Fibroblast of lung (primary cell): Measurements from ENCODE around the gene ANGPTL2. TPM values are rescaled to one million over a fixed set of nuclear protein-coding genes. Genes with fewer than 3 reads are reported as not detected.

Experiments used
- DNase-seq, 2 donors: peaks; one replicate each; pipeline versions ENCODE4 v3.0.0 to v3.0.0-alpha.2; 2010; ENCODE audit warnings: low read depth in 2 of 2
- H2AFZ ChIP-seq: 2 replicates; pipeline ENCODE4 v1.5.1; 2012; ENCODE audit warnings: low read length, control low read depth, inconsistent platforms
- H3K27ac ChIP-seq: 2 replicates; pipeline ENCODE4 v1.5.1; 2011; ENCODE audit warnings: low read length, control low read depth; ENCODE audit not compliant: insufficient read depth
- H3K27me3 ChIP-seq: 2 replicates; pipeline ENCODE4 v1.5.1; 2011; ENCODE audit warnings: mild to moderate bottlenecking, low read length; ENCODE audit not compliant: control insufficient read depth, insufficient read depth
- H3K36me3 ChIP-seq: 2 replicates; pipeline ENCODE4 v1.5.1; 2011; ENCODE audit warnings: low read length; ENCODE audit not compliant: control insufficient read depth, insufficient read depth
- H3K4me1 ChIP-seq: 2 replicates; pipeline ENCODE4 v1.5.1; 2011; ENCODE audit warnings: low read length; ENCODE audit not compliant: control insufficient read depth, insufficient read depth; ENCODE audit errors: extremely low read depth
- H3K4me2 ChIP-seq: 2 replicates; pipeline ENCODE4 v1.5.1; 2011; ENCODE audit warnings: low read length, control low read depth; ENCODE audit not compliant: insufficient read depth; ENCODE audit errors: extremely low read depth
- H3K4me3 ChIP-seq, 4 experiments: fragments of 200-600 bp in 1 of 4; sonication (generic) in 1 of 4; replicated peaks in 1 of 4; 2 replicates each; pipeline ENCODE4 v1.5.1; 2011 to 2016; ENCODE audit warnings: low read length in 4 of 4, low read depth in 3 of 4, mild to moderate bottlenecking in 3 of 4, control low read depth in 2 of 4, inconsistent platforms in 1 of 4, mixed read lengths in 1 of 4; ENCODE audit not compliant: insufficient read depth in 1 of 4; ENCODE audit errors: control extremely low read depth in 1 of 4
- H3K79me2 ChIP-seq: 2 replicates; pipeline ENCODE4 v1.5.1; 2012; ENCODE audit warnings: mild to moderate bottlenecking, low read length, inconsistent platforms; ENCODE audit not compliant: control insufficient read depth, insufficient read depth
- H3K9ac ChIP-seq: 2 replicates; pipeline ENCODE4 v1.5.1; 2011; ENCODE audit warnings: mild to moderate bottlenecking, low read length, control low read depth; ENCODE audit not compliant: insufficient read depth
- H3K9me3 ChIP-seq: 2 replicates; pipeline ENCODE4 v1.5.1; 2012; ENCODE audit warnings: low read depth, low read length; ENCODE audit not compliant: control insufficient read depth, insufficient read depth
- H4K20me1 ChIP-seq: 2 replicates; pipeline ENCODE4 v1.5.1; 2011; ENCODE audit warnings: low read length; ENCODE audit not compliant: control insufficient read depth, insufficient read depth; ENCODE audit errors: extremely low read depth
- EZH2 ChIP-seq: IDR thresholded peaks from 2 replicates; pipeline ENCODE4 v1.5.1; 2012; ENCODE audit warnings: low read length, control low read depth, mild to moderate bottlenecking; ENCODE audit errors: missing control alignments
- polyA plus RNA-seq, 2 donors: library from polyadenylated mRNA; depleted of rRNA in 1 of 2; stranded (reverse) in 1 of 2; unstranded in 1 of 2; fragments of >200 nt; gene quantifications; 2 replicates each; pipeline ENCODE4 v1.2.1, GENCODE V29; 2011 to 2012; ENCODE audit warnings: missing spikeins in 1 of 2
- total RNA-seq: library from RNA; depleted of rRNA; stranded (reverse); fragments of >200 nt; gene quantifications from 2 replicates; pipeline ENCODE4 v1.2.1, GENCODE V29; 2014
- TF ChIP-seq, protein P1 (sequence below), 2 donors: IDR thresholded peaks in 1 of 2; conservative IDR thresholded peaks in 1 of 2; 1 replicate in 1 of 2; 2 replicates in 1 of 2; pipeline ENCODE4 v1.5.1; 2011 to 2012; ENCODE audit warnings: low read length in 2 of 2, control low read depth in 1 of 2, inconsistent platforms in 1 of 2, low read depth in 1 of 2, mild to moderate bottlenecking in 1 of 2

ANGPTL2 gene
- total and polyA plus RNA-seq, 2 donors (not counting 1 experiment from before 2014, with no cell fraction given): 128 to 163 TPM

GRCh38 chr9:127107929-127108876 lies 14.2 kb downstream of the ANGPTL2 start:
- H3K36me3 ChIP-seq: peaks cover 20% of the 10 kb centered on the region
- H2AFZ ChIP-seq: no peak overlapping the region
- H3K27me3 ChIP-seq: no peaks in the 10 kb centered on the region
- H3K79me2 ChIP-seq: no peaks in the 10 kb centered on the region
- H3K27ac ChIP-seq: no peak overlapping the region
- no peak overlapping the region for H3K9ac ChIP-seq
- TF ChIP-seq, protein P1, sequence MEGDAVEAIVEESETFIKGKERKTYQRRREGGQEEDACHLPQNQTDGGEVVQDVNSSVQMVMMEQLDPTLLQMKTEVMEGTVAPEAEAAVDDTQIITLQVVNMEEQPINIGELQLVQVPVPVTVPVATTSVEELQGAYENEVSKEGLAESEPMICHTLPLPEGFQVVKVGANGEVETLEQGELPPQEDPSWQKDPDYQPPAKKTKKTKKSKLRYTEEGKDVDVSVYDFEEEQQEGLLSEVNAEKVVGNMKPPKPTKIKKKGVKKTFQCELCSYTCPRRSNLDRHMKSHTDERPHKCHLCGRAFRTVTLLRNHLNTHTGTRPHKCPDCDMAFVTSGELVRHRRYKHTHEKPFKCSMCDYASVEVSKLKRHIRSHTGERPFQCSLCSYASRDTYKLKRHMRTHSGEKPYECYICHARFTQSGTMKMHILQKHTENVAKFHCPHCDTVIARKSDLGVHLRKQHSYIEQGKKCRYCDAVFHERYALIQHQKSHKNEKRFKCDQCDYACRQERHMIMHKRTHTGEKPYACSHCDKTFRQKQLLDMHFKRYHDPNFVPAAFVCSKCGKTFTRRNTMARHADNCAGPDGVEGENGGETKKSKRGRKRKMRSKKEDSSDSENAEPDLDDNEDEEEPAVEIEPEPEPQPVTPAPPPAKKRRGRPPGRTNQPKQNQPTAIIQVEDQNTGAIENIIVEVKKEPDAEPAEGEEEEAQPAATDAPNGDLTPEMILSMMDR (conservative IDR thresholded peaks at IDR 0.05 in 1 of 2, IDR thresholded peaks at IDR 0.05 in 1 of 2; ENCODE audit: low read depth in 1 of 2, low read length in 2 of 2): no peak
- TF ChIP-seq EZH2: no peak
- no peaks in the 10 kb centered on the region for H4K20me1 ChIP-seq
- no peak overlapping the region for H3K4me2 ChIP-seq
- no peak overlapping the region for H3K4me3 ChIP-seq
- peaks cover 2% of the 10 kb centered on the region for H3K4me1 ChIP-seq
- DNase-seq: no peak
- H3K9me3 ChIP-seq: no peaks in the 10 kb centered on the region

- no peak overlapping the region for H3K9ac ChIP-seq
Measured at GRCh38 chr9:127107171-127107928, 15.1 kb downstream of the ANGPTL2 start.

More at GRCh38 chr9:127107171-127107928, 15.1 kb downstream of the ANGPTL2 start:
- TF ChIP-seq, protein P1 (conservative IDR thresholded peaks at IDR 0.05 in 1 of 2, IDR thresholded peaks at IDR 0.05 in 1 of 2; ENCODE audit: low read depth in 1 of 2, low read length in 2 of 2): no peak
- TF ChIP-seq EZH2: no peak
- Histone ChIP-seq H3K36me3 (peaks cover 20% of the 10 kb centered on the region), H2AFZ (no peak overlapping the region), H3K79me2 (no peaks in the 10 kb centered on the region), H4K20me1 (no peaks in the 10 kb centered on the region), H3K27ac (no peak overlapping the region), H3K4me3 (no peak overlapping the region), H3K4me2 (no peak overlapping the region), H3K9me3 (no peaks in the 10 kb centered on the region), H3K27me3 (no peaks in the 10 kb centered on the region), H3K4me1 (peaks cover 6% of the 10 kb centered on the region)
- no peak for DNase-seq
